ENCODE data around the gene TFB2M. TPM values are rescaled to one million over a fixed set of nuclear protein-coding genes. Genes with fewer than 3 reads are reported as not detected.

The TFB2M gene
- total RNA-seq, 1 experiment from 2014 or later = 59.9 TPM

DNA sequence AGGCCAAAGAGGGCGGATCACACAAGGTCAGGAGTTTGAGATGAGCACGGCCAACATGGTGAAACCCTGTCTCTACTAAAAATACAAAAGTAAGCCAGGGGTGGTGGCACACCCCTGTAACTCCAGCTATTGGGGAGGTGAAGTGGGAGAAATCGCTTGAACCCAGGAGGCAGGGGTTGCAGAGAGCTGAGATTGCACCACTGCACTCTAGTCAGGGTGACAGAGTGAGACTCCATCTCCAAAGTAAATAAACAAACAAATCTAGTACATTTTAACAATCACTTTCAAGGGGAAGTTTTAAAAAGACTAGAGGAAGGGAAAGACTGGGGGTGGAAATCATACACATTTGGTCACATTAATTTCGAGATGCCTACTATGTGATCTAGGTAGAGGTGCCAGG is 6.8 kb downstream of the TFB2M start:
- DNase-seq (ENCODE audit: low read depth) = no peak

- DNase-seq (ENCODE audit: low read depth) = no peak
Observed at GRCh38 chr1:246558041-246558440, 8.0 kb downstream of the TFB2M start.

DNA sequence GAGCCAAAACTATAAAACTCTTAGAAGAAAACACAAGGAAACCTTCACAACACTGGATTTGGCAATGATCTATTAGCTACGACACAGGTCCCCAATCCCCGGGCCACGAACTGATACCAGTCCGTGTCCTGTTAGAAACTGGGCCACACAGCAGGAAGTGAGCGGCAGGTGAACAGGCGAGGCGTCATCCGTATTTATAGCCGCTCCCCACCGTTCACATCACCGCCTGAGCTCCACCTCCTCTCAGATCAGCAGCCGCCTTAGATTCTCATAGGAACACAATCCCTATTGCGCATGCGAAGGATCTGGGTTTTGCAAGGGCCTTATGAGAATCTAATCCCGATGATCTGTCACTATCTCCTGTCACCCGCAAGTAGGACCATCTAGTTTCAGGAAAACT is 11.9 kb downstream of the TFB2M start:
- DNase-seq (ENCODE audit: low read depth) = no peak

DNA sequence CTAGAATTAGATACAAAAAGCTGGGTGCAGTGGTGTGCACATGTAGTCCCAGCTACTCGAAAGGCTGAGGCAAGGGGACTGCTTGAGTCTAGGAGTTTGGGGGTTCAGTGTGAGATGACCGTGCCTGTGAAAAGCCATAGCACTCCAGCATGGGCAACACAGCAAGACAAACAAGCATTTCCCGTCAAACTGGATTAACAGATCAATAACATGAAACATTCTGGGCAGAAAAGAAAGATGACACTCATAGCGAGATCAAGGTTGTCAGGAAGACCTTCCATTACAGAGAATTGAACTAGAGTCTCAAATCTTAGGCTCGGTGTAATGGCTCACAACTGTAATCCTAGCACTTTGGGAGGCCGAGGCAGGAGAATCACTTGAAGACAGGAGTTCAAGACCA is 14.0 kb downstream of the TFB2M start:
- DNase-seq (ENCODE audit: low read depth) = no peak

DNA sequence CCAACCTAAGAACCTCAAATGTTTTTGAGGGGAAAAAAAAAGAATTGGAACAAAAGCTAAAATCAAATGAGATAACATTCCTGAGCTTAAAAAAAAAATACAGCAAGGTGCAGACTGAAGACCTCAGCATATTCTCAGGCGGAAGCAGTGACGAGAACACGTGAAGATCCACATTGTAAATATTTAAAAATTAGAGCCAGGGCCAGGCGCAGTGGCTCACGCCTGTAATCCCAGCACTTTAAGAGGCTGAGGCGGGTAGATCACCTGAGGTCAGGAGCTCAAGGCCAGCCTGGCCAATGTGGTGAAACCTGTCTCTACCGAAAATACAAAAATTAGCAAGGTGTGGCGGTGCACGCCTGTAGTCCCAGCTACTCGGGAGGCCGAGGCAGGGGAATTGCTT is 15.7 kb downstream of the TFB2M start:
- no peak for DNase-seq (ENCODE audit: low read depth)

GRCh38 chr1:246549665-246550064 is 16.4 kb downstream of the TFB2M start:
- no peak for DNase-seq (ENCODE audit: low read depth)

GRCh38 chr1:246544001-246544400 is 22.1 kb downstream of the TFB2M start:
- no peak for DNase-seq (ENCODE audit: low read depth)

GRCh38 chr1:246540738-246541491 is 25.1 kb downstream of the TFB2M start:
- DNase-seq (ENCODE audit: low read depth) = no peak

GRCh38 chr1:246537887-246538286 is 28.2 kb downstream of the TFB2M start:
- no peak for DNase-seq (ENCODE audit: low read depth)

GRCh38 chr1:246537441-246537840 is 28.6 kb downstream of the TFB2M start:
- no peak for DNase-seq (ENCODE audit: low read depth)

DNA sequence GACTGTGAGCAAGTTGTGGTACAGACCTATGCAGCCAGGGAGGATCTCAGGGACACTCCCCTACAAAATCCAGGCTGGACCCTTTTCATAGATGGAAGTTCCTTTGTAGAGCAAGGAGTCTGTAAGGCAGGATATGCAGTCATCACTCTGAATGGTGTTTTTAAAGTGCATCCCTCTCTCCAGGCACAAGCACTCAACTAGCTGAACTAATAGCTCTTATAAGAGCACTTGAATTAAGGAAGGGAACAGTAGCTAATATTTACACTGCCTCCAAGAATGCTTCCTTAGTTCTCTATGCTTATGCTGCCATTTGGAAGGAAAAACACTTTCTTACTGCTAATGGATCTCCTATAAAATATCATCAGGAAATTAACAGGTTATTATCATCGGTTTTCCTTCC is 31.9 kb downstream of the TFB2M start:
- no peak for DNase-seq (ENCODE audit: low read depth)

GRCh38 chr1:246533371-246533905 is 32.6 kb downstream of the TFB2M start:
- no peak for DNase-seq (ENCODE audit: low read depth)

DNA sequence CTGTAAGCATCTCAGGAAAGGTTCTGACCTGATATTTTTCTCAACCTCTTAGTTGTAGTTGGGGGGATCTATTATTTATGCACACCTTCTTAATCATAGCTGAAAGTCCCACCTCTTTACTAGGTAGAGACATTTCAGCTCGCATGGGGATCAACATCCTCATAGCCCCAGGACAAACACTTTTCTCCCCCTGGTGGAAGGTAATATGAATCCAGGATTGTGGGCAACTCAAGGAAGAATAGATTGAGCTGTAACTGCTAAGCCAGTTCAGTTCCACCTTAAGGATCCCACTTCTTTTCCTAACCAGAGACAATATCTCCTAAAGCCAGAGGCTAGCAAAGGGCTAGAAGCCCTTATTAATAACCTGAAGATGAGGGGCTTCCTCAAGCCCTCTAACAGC is 33.5 kb downstream of the TFB2M start:
- no peak for DNase-seq (ENCODE audit: low read depth)

DNA sequence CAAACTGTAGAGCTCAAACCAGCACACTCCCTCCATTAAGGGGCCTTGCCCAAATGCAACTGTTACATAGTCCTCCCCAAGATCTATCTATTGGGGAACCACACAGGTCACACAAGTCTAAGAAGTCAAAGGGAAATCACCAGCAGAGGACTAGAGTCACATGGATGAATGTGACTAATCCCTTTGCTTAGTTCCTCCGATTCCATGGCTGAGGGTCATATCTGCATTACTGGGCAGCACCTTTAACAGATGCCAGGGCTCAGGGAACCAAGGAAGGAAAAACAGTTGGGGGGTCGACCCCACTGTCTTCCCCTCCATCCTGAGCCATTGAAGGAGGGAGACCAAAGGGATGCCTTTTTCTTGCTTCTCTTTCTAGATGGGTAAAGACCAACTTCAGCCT is 35.6 kb downstream of the TFB2M start:
- no peak for DNase-seq (ENCODE audit: low read depth)

DNA sequence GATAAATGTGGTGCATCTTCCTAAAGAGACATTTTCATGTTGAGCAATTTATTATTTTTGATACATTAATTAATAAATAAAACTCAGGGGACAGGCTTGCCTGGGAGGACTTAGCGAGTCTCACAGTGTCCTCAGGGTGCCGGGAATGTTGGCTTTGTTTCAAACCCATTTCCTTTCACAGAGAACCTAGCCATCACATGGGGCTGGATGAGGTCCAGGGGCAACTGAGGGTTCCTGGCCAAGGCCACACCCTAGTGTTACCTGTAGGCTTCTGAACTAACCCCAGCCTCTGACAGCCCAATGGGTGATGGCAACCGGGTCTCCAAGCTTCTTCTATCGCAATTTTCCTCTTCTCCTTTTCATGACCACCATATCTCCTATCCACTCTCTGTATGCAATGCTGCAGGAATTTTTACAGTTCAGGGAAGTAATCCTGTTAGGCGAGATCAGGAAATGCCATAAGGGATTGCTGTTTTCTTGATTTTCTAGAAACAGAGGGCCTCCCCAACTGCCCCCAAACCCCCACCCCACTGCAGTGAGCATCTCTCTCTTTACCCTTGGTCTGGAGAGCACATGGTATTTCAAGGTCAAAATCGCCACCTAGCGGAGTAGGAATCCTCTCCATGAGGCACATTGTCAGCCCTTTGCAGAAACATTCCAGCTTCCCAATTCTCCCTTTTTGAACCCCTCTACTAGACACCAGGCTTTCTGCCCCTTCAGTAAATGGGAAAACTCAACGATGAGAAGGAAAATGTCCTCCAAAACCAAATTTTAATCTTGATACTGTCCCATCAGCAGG is 36.9 kb downstream of the TFB2M start:
- DNase-seq (ENCODE audit: low read depth) = peak; percentile 36

DNA sequence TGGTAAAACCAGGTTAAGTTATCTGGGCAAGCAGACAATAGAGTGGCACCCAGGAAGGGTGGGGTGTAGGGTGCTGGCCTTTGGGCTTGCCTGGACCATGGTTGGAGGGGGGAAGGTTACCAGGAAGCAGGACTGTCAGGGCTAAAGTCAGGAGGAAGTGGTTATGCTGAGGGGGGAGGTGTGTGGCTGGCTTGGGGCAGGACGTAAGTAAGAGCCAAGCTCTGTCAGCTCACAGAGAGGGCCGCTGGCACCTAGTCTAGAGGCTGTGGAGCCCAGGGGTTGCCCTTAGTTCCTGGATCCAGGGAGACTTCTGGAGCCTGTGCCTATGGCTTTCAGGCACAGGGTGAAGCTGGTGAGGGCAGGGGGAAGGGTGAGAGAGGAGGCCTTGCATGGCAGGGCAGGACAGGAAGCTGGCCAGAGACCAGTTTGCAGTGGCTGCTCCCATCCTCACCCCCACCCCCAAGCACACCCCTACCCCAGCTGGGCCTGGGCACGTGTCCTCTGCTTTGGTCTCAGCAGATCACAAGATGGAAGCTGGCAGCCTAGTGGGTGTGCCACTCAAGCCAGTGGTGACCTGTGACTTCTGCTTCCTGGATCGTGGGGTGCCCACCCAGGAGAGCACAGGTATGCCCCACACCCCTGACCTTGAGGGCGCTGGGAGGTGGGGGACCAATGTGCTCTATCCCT is 38.5 kb downstream of the TFB2M start:
- peak; percentile 35 for DNase-seq (ENCODE audit: low read depth)

DNA sequence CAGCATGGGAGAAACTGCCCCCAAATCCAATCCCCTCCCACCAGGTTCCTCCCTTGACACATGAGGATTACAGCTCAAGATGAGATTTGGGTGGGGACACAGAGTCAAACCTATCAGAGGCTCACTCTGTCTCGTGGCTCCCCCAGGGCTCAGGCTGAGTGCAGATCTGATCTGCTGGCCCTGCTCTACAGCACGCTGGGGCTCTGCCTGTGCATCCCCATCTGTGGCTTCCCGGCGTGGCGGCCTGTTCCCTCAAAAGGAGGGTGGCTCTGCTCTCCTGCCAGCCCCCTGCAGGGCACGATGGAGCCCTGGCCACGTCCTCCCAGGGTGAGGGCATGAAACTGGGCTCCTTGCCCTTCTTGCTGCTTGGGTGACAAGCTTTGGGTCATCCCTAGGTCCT is 39.1 kb downstream of the TFB2M start:
- DNase-seq (ENCODE audit: low read depth) = no peak

DNA sequence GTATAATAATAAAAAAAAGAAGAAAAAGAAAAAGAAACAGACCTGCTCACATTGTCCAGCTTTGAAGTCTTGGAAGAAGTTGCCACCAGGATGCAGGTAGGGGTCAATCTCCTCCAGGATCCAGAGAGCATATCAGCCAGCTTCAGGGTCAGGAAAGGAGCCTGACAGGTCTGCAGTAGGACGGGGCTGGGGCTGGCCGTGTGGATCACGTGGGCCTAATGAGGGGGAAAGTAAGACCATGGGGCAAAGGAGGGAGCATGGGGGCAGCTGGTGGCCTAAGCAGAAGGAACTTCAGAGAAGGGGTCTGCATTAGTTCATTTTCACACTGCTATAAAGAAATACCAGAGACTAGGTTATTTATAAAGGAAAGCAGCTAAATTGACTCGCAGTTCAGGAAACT is 39.7 kb downstream of the TFB2M start:
- no peak for DNase-seq (ENCODE audit: low read depth)

DNA sequence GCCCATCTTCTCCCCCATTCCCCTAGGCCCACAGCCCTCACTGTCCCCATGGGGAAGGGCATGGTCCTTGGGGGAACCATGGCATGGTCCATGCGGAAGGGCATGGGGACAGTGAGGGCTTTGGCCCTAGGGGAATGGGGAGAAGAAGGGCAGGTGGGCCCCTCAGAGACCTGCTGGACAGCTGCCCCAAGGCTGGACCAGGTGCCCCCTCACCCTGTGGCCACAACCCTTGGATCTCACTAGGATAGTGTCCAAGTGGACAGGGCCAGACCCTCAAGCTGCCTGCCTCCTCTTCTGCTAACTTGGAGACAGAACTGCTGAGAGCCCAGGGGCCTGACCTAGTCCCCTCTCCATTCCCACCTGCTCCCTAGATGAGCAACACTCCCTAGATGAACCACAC is 46.5 kb downstream of the TFB2M start:
- DNase-seq (ENCODE audit: low read depth) = no peak

DNA sequence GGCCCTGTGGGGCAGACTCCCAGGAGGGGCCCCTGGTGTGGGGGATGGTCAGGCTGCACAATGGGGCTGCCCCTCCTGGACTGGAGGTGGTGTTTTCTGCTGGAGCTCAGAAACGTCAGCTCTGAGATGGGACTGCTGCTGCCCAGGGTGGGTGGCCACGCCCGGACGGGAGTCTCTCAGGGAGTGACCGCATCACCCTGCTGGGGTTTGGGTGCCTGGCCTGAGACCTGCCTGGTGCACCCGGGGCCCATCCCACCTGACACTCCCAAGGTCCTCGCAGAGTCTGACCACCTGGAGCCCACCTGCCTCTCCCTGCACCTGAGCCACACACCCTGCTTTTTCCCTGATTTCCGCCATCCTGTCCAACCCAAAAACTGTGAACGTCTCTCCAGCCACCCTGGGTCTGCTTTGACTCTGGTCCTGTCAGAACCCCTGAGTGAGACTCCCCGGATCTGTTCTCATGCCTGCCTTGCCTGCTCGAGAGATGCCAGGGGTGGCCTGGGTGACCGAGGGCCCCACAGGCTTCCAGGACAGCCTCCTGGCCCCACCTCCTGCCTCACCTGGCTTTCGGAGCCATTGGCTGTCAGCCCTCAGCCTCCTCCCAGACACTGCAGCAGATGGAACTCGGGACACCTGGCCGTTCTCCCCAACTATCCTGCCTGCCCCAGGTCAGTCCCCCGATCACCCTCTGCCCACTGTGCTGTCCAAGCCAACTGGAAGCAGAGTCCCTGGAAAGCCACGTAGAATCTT is 47.4 kb downstream of the TFB2M start:
- DNase-seq (ENCODE audit: low read depth) = no peak

- no peak for DNase-seq (ENCODE audit: low read depth)
Observed at GRCh38 chr1:246517391-246517790, 48.7 kb downstream of the TFB2M start.
